ENCODE measurements around the gene BACE2. TPM values are rescaled to one million over a fixed set of nuclear protein-coding genes. Genes with fewer than 3 reads are reported as not detected.

BACE2 gene
- total RNA-seq, 1 donor from 2014 or later, result 16.8 TPM

GRCh38 chr21:41246808-41247207, 78.8 kb downstream of the BACE2 start:
- no peak overlapping the region for H3K4me2 ChIP-seq (ENCODE audit: low read length)
- Mint-ChIP-seq H3K36me3 (ENCODE audit: low read depth, unreplicated experiment) (peaks cover 25% of the 10 kb centered on the region), H3K9me3 (ENCODE audit: unreplicated experiment) (peaks cover 7% of the 10 kb centered on the region), H3K4me3 (ENCODE audit: unreplicated experiment) (no peak overlapping the region), H3K27me3 (ENCODE audit: low read depth, unreplicated experiment) (peaks cover 2% of the 10 kb centered on the region), H3K27ac (ENCODE audit: unreplicated experiment) (no peak overlapping the region), H3K4me1 (ENCODE audit: low read depth, unreplicated experiment) (peaks cover 2% of the 10 kb centered on the region)
- H3K36me3 ChIP-seq (ENCODE audit: insufficient read depth, low read length), result peaks cover 6% of the 10 kb centered on the region
- no peak for TF ChIP-seq CTCF (IDR thresholded peaks at IDR 0.05; ENCODE audit: insufficient read depth, low read depth, low read length)
- TF ChIP-seq EZH2 (IDR thresholded peaks at IDR 0.05; ENCODE audit: insufficient read depth, low read length), result no peak
- H3K4me3 ChIP-seq (ENCODE audit: insufficient read depth, low read depth, low read length), result no peak overlapping the region
- H3K4me1 ChIP-seq (ENCODE audit: insufficient read depth, low read length), result peaks cover 31% of the 10 kb centered on the region
- H3K9me3 ChIP-seq (ENCODE audit: insufficient read depth, low read depth, low read length), result peaks cover 5% of the 10 kb centered on the region
- H3K27ac ChIP-seq (ENCODE audit: low read depth, low read length), result peak overlapping the region; percentile 84
- peak overlapping the region; percentile 64 for H3K9ac ChIP-seq (ENCODE audit: low read length)
- H3K27me3 ChIP-seq (ENCODE audit: insufficient read depth, low read length), result no peaks in the 10 kb centered on the region
- FAIRE-seq, result no peak
- DNase-seq (ENCODE audit: low read depth), result no peak
- H2AFZ ChIP-seq (ENCODE audit: low read depth, low read length), result no peak overlapping the region
- no peaks in the 10 kb centered on the region for H4K20me1 ChIP-seq (ENCODE audit: insufficient read depth, low read length)
- no peaks in the 10 kb centered on the region for H3K79me2 ChIP-seq (ENCODE audit: insufficient read depth, low read length)

GRCh38 chr21:41247561-41248545, 79.9 kb downstream of the BACE2 start:
- Histone ChIP-seq H3K4me1 (ENCODE audit: insufficient read depth, low read length) (peaks cover 41% of the 10 kb centered on the region), H3K36me3 (ENCODE audit: insufficient read depth, low read length) (peaks cover 6% of the 10 kb centered on the region), H3K4me3 (ENCODE audit: insufficient read depth, low read depth, low read length) (no peak overlapping the region), H3K27me3 (ENCODE audit: insufficient read depth, low read length) (no peaks in the 10 kb centered on the region), H3K27ac (ENCODE audit: low read depth, low read length) (peak overlapping the region; percentile 84), H3K79me2 (ENCODE audit: insufficient read depth, low read length) (no peaks in the 10 kb centered on the region), H4K20me1 (ENCODE audit: insufficient read depth, low read length) (no peaks in the 10 kb centered on the region), H3K9ac (ENCODE audit: low read length) (peak overlapping the region; percentile 65), H2AFZ (ENCODE audit: low read depth, low read length) (no peak overlapping the region), H3K9me3 (ENCODE audit: insufficient read depth, low read depth, low read length) (peaks cover 5% of the 10 kb centered on the region), H3K4me2 (ENCODE audit: low read length) (peak overlapping the region; percentile 46)
- FAIRE-seq, result no peak
- no peak overlapping the region for H3K4me3 Mint-ChIP-seq (ENCODE audit: unreplicated experiment)
- H3K9me3 Mint-ChIP-seq (ENCODE audit: unreplicated experiment), result peaks cover 7% of the 10 kb centered on the region
- peaks cover 10% of the 10 kb centered on the region for H3K4me1 Mint-ChIP-seq (ENCODE audit: low read depth, unreplicated experiment)
- no peak for TF ChIP-seq EZH2 (IDR thresholded peaks at IDR 0.05; ENCODE audit: insufficient read depth, low read length)
- TF ChIP-seq CTCF (IDR thresholded peaks at IDR 0.05; ENCODE audit: insufficient read depth, low read depth, low read length), result no peak
- peaks cover 2% of the 10 kb centered on the region for H3K27me3 Mint-ChIP-seq (ENCODE audit: low read depth, unreplicated experiment)
- H3K36me3 Mint-ChIP-seq (ENCODE audit: low read depth, unreplicated experiment), result peaks cover 28% of the 10 kb centered on the region
- DNase-seq (ENCODE audit: low read depth), result peak; percentile 98
- H3K27ac Mint-ChIP-seq (ENCODE audit: unreplicated experiment), result no peak overlapping the region

GRCh38 chr21:41249476-41249875, 81.5 kb downstream of the BACE2 start:
- Mint-ChIP-seq H3K27ac (ENCODE audit: unreplicated experiment) (no peak overlapping the region), H3K27me3 (ENCODE audit: low read depth, unreplicated experiment) (peaks cover 4% of the 10 kb centered on the region), H3K4me3 (ENCODE audit: unreplicated experiment) (no peak overlapping the region), H3K36me3 (ENCODE audit: low read depth, unreplicated experiment) (peaks cover 29% of the 10 kb centered on the region), H3K9me3 (ENCODE audit: unreplicated experiment) (peaks cover 14% of the 10 kb centered on the region), H3K4me1 (ENCODE audit: low read depth, unreplicated experiment) (peaks cover 10% of the 10 kb centered on the region)
- H3K4me2 ChIP-seq (ENCODE audit: low read length), result no peak overlapping the region
- TF ChIP-seq EZH2 (IDR thresholded peaks at IDR 0.05; ENCODE audit: insufficient read depth, low read length) (no peak), CTCF (IDR thresholded peaks at IDR 0.05; ENCODE audit: insufficient read depth, low read depth, low read length) (no peak)
- H2AFZ ChIP-seq (ENCODE audit: low read depth, low read length), result no peak overlapping the region
- FAIRE-seq (no peak), DNase-seq (ENCODE audit: low read depth) (no peak)
- no peaks in the 10 kb centered on the region for H3K79me2 ChIP-seq (ENCODE audit: insufficient read depth, low read length)
- no peak overlapping the region for H3K9ac ChIP-seq (ENCODE audit: low read length)
- peaks cover 53% of the 10 kb centered on the region for H3K4me1 ChIP-seq (ENCODE audit: insufficient read depth, low read length)
- no peak overlapping the region for H3K27ac ChIP-seq (ENCODE audit: low read depth, low read length)
- no peaks in the 10 kb centered on the region for H3K36me3 ChIP-seq (ENCODE audit: insufficient read depth, low read length)
- no peak overlapping the region for H3K4me3 ChIP-seq (ENCODE audit: insufficient read depth, low read depth, low read length)
- H3K9me3 ChIP-seq (ENCODE audit: insufficient read depth, low read depth, low read length), result peaks cover 5% of the 10 kb centered on the region
- no peaks in the 10 kb centered on the region for H3K27me3 ChIP-seq (ENCODE audit: insufficient read depth, low read length)
- H4K20me1 ChIP-seq (ENCODE audit: insufficient read depth, low read length), result no peaks in the 10 kb centered on the region
